GM18907 (cell line): ENCODE results near the gene PLEKHM2.
A peak's percentile ranks its signal among the peaks of the same experiment; 100 is the strongest.

Experiments used
- ATAC-seq: cut with Tn5 transposase; IDR thresholded peaks from one replicate; pipeline ENCODE4 v1.9.1; 2021; ENCODE audit warnings: mild to moderate bottlenecking, moderate library complexity; ENCODE audit not compliant: unreplicated experiment

Gene PLEKHM2

DNA sequence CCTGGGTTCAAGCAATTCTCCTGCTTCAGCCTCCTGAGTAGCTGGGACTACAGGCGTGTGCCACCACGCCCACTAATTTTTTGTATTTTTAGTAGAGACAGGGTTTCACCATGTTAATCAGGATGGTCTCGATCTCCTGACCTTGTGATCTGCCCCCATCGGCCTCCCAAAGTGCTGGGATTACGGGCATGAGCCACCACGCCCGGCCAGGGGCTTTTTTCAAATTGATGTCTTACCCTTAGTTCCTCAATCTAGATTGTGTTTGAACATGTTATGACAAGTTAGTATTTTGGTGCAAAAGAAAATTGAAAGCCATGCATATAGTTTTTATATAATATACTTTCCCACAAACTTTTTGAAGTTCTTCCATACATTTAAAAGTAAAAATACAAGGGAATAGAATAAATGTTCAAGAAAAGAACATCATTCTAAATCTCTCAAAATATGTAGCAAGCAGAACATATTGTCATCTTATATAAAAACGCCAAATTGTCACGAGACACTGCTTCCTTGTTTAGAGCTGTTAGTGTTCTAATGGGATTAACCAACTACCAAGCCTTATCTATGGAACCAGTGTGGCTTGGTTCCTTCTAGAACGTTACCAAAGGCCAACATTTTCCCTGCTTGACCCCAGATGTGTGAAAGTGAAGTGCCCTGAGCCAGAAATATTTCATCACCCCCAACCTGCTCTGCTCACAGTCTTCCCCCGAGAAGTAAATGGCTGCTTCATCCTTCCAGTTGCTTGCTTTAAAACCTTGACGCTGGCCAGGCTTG, 9.5 kb upstream of the PLEKHM2 start:
- ATAC-seq = no peak

DNA sequence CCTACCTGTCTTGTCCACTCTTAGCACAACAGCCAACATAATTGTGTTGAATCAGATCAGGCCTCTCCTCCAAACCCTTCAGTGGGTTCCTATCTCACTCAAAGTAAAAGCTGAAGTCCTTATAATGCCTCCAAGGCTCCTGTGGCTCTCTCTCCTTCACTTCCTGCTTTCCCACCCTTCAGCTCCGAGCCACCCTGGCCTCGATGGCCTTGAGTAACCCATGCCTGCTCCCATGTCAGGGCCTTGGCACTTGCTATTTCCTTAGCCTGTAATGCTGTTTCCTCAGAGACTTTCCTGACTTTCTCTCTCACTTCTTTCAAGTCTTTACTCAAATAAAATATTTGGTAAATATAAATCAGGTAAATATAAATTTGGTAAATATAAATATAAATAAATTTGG, 8.1 kb upstream of the PLEKHM2 start:
- ATAC-seq = no peak

DNA sequence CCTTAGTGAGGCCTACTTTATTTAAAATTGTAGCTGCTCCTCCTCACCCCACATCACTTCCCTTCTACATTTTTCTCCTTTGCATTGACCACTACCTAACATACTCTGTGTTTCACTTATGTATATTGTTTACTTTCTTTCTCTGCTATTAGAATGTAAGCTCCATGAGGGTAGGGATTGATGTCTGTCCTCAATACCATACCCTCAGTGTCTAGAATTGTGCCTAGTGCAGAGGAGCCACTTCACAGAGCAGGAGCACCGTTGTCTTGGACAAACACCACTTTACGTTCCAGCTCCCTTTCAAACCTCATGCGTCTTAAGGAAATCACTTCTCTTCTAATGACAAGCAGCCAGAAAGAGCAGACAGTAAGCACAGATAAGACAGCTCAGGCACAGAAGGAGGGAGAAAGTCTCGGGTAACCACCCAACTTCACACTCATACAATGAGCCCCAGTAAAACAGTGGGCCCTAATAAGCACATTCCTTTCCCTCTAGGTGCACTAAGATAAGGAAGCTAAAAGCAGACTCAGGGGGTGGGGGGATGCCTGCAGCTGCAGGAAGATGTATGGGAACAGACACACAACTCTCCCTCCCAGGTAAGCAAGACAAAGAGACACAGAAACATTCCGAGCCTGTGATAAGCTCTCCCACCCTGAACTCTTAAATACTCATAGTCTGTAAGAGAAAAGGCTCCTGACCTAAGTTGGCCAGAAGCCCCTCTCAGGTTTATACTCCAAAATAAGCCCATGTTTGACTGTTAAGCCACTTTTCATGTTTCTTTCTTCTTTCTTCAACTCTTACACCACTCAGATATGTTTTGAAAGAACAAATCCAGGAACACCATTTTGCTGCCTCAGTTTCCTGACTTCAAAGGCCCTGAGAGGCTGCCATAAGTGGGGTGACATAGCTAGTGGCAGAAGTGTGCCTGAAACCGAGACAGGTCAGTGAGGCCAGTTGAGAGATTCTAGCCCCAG, 7.1 kb upstream of the PLEKHM2 start:
- no peak for ATAC-seq

DNA sequence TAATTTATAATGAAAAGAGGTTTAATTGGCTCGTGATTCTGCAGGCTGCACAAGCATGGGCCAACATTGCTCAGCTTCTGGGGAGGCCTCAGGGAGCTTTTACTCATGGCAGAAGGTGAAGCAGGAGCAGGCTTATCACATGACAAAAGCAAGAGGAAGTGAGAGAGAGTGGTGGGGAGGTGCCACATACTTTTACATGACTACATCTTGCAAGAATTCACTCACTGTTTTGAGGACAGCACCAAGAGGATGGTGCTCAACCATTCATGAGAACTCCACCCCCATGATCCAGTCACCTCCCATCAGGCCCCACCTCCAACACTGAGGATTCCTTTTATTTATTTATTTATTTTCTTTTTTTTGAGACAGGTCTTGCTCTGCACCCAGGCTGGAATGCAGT, 5.5 kb upstream of the PLEKHM2 start:
- ATAC-seq = no peak

DNA sequence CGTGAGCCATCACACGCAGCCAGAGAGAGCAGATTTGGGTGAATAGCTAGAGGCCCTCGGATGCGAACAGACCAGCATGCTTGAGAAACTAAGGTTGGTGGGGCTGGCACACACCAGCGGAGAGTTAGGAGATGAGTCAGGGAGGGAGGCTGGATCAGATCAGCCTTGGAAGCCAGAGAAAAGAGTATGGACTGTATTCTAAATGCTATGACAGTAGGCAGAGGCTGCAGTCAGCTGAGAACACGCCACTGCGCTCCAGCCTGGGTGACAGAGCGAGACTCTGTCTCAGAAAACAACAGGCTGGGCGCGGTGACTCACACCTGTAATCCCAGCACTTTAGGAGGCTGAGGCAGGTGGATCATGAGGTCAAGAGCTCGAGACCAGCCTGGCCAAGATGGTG, 4.0 kb upstream of the PLEKHM2 start:
- no peak for ATAC-seq

DNA sequence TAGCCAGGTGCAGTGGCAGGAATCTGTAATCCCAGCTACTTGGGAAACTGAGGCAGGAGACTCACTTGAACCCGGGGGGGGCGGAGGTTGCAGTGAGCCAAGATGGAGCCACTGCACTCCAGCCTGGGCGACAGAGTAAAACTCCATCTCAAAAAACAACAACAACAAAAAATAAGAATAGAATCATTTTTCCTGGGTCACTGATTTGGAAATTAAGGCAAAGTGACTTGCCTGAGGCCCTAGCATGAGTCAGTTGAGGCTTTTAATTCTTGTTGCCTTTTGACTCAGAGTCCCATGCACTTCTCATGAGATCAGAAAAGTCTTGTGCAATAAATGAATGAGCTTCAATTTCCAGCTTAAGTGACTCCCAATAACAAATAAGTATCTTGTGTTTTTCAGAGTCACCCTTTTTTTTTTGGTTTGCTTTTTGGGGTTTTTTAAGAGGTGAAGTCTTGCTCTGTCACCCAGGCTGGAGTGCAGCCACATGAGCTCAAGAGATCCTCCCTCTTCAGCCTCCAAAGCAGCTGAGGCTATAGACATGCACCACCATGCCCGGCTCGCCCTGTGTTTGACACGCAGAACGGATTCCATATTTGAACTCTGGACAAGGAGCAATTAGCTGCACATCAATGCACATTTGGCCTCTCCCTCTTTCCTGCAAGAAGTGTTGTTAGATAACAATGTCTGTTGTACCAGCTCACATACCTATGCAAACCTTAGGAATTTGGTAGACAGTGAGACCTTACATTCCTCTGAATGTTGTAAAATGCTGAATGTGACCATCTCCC, 3.4 kb upstream of the PLEKHM2 start:
- no peak for ATAC-seq

DNA sequence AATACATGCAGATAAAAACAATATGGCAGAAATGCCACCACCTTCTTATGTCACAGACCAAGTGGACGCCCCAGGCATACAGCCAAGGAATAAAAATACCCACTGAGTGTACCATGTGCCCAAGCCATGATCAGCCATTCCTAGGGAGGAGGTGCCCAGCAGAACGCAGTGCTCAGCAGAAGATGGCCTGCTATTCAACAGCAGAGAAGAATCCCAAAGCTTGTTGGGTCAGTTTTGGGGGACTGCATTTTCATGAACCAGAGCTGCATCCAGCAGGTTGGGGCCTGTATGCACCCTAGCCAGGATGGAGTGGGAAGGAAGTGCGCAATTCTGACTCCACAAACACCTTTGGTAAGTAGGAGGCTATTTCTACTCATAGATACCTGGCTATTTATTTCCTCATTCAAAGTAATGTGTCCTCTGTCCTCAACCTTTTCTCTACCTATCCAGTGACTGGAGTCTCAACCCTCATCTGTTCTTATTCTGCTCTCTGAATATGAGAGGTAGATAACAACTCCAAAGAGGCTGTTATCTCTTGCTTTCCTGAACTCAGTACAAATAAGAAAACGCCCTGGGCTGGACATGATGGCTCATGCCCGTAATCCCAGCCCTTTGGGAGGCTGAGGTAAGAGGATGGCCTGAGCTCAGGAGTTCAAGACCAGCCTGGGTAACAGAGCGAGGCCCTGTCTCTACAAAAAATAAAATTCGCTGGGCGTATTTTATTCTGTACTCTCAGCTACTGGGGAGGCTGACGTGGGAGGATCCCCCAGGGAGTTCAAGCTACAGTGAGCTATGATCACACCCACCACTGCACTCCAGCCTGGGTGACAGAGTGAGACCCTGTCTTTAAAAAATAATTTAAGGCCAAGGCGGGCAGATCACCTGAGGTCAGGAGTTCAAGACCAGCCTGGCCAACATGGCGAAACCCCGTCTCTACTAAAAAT, 2.5 kb upstream of the PLEKHM2 start:
- ATAC-seq = no peak

DNA sequence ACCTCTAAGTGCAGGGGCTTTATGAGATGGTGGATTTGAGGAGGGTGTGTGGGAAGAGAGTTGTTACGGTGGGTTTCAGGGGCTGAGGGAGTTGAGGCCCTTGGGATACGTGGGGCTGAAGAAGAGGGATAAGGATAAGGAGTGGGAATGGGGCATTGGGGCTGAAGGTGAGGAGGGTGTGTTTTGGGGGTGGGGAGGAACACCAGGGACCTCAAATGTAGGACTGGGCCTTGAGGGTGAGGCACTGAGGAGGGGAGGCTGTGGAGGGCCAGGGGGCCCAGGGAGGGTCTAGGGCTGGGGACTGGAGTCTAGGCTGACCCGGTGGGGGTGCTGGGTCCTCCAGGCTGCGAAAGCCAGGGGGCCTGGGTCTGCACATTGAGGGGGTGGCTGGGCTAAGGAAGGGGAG, 1.2 kb upstream of the PLEKHM2 start:
- ATAC-seq = no peak

DNA sequence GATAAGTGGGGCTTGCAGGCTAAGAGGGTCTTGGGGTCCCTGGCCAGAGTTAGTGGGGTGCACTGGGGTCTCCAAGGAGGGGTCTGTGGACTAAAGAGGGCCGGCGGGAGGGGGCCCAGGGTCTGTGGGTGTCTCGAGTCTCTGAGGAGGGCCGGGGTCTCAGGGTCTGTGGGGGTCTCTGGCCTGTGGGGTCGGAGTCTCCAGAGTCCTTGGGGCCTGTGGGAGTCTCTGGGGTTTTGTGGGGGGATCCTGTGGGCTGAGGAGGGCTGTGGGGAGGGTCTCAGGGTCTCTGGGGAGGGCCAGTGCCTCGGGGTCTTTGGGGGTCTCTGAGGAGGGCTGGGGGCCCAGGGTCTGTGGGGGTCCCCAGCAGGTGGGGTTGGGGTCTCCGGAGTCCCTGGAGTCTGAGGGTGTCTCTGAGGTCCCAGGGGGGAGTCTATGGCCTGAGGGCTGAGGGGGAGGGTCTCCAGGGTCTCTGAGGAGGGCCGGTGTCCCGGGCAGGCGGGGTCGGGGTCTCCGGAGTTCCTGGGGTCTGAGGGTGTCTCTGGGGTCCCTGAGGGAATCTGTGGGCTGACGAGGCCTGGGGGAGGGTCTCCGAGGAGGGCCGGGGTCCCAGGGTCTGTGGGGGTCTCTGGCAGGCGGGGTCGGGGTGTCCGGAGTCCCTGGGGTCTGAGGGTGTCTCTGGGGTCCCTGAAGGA, 628 bp upstream of the PLEKHM2 start:
- ATAC-seq = no peak

DNA sequence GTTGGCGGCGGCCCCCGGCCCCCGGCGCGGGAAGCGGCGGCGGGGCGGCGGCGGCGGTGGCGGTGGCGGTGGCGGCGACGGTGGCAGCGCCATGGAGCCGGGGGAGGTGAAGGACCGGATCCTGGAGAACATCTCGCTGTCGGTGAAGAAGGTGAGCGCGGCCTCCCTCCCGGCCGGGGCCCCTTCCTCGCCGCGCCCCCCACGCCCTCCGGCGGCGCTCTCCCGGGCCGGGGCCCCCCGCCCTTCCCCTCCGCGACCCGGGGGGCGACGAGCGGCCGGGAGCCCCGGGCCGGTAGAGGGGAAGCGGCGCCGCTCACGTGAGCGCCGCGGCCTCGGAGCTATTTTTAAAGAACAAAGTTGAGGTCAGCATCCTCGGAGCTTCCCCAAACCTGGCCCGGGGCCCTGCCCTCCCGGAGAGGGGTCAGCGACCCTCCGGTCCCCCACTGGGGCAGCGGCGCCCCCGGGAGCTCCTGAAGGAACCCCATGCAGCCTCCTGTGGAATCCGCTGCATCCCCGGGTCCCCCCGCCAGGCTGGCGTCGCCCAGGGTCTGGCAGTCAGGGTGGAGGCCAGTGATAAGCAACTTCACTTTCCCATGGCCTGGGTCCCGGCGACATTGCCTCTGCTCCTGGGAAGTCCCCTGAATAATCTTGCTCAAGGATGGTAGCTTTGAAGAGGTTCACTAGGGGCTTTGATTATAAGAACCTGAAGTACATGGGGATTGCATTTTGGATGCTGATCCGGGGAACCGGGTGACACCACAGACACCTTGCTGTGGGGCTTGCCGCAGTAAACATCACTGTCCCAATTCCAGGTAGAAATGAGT, 560 bp downstream of the PLEKHM2 start:
- ATAC-seq = no peak

DNA sequence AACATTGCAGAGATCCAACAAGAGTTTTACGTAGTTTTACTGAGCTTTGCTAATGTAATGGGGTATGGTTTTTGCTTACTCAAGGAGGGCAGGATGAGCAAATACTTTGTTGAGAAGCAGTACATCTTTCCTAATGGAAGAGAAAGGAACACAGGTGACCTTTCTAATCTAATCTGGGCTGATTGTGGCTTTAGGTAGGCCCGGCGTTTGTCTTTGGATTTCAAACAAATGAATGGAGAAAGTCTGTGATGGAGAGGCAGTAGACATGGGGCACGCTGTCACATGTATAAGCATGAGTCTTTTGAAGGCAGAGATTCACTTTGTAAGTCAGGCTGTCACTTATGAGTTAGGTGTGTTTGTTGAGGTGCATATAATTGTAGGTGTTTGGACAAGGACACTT, 1.7 kb downstream of the PLEKHM2 start:
- no peak for ATAC-seq

DNA sequence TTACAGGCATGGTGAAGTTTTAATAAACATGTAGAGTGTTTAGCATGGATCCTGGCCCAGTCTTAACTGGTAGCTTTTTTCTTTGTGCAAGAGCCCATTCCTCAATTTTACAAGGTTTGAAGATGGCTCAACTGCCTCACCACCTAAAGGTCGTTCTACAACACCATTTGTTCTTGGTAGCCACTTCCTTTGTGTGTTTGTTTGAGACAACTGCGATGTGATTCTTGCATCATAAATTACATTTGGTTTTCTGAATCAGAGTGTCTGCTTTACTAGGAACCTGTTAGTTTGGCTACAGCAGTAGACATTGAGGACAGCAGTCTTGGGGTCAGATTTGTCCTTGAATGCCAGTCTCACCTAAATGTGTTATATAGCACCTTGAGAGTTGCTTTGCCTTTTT, 3.3 kb downstream of the PLEKHM2 start:
- no peak for ATAC-seq

DNA sequence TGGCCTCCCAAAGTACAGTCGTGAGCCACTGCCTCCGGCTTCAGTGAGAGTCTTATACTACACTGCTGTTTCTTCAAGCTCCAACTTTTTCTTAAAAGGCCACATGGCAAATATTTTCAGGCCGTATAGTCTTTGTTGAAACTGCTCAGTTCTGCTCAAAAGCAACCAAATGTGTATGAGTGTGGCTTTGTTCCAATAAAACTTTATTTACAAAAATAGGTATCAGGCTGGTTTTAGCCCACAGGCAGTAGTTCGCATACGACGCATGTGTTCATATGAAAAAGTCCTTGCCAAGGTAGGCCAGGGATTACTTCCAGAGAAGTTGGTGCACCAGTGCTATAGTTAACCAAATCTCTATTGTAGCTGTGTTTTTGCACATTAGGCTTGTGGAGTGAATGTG, 6.2 kb downstream of the PLEKHM2 start:
- no peak for ATAC-seq

DNA sequence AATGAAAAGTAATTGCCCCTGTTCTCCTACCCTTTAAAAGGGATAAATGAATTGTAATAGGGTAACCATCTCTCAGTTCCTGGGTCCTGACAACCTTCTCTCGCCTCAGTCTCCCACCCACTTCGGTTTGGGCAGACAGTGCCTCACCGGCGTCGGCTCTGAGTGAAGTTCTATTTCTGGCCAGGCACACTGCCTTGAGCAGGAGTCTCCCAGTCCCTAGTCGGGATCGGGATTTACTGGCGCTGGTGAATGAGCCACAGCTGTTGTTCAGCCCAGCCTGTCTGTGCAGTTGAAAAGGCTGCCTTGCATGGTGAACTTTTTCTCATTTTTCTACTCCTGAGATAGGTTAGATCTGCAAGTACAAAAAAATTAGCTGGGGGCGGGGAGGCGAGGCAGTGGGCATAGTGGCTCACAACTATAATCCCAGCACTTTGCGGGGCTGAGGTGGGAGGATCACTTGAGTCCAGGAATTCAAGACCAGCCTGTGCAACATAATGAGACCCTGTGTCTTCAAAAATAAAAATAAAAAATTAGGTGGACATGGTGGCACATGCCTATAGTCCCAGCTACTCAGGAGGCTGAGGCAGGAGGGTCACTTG, 7.4 kb downstream of the PLEKHM2 start:
- no peak for ATAC-seq

DNA sequence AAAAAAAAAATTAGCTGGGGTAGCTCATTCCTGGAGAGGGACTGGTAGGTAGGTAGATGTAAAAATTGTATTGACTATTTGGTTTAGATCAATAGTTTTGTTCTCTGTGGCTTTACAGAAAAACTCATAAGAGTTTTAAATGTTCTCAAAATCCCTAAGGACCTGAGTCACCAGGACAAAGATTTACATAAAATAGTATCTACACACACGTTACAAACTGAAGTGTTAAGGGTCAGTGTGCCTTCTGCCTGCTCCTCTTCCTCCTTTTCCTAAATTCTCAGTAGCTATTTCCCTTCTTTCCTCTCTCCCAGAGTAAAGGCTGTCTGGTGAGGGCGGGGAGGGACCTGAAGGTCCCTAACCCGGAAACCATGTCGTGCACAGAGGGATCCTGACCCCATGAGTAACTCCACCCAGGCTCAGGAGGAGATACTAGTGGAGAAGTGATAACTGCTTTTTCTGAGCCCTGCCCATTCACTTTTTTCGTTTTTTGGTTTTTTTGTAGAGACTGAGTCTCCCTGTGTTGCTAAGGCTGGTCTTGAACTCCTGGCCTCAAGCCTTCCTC, 8.1 kb downstream of the PLEKHM2 start:
- no peak for ATAC-seq

DNA sequence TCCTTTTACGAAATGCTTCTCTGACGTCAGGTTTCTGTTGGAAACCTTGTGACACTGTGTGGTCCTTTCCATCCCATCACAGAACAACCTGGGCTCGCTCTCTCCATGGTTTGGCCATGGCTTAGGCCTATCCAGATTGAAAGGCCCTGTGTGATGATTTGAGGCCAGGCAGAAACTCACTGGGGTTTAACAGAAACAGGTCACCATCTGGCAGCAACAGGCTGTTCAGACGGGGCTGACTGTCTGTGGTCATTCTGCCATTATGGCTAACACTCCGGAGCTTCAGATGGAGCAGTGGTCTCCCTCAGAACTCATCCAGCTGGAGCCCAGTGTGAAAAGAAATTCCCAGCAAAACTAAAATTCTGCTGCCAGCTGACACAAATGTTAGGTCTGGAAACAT, 9.3 kb downstream of the PLEKHM2 start:
- no peak for ATAC-seq

DNA sequence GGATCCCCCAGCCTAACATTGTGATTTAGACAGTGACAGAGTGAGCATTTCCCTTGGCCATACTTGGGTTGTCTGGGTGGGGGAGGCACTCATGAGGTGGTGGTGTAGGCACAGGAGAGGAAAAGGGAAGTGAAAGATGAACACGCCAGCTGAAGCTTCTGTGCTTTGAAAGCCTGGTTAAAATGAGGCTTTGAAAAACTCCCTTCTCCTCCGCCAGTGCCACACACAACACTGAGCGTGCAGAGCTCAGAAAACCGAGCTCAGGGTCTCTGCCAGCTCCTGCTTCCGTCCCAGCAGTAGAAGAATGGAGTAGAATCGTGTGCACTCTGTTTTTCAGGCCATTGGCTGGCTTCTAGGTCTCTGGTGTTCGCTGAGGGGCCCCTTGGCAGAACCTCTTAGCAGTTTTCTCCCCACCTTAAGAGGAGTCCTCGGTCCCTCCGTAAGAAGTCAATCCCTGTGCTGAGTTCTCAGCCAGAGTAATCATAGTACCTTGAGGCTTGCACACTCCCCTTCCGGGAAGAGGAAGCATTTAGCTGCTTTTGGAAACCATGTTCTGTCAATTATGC, 12.9 kb downstream of the PLEKHM2 start:
- ATAC-seq = peak; percentile 91

DNA sequence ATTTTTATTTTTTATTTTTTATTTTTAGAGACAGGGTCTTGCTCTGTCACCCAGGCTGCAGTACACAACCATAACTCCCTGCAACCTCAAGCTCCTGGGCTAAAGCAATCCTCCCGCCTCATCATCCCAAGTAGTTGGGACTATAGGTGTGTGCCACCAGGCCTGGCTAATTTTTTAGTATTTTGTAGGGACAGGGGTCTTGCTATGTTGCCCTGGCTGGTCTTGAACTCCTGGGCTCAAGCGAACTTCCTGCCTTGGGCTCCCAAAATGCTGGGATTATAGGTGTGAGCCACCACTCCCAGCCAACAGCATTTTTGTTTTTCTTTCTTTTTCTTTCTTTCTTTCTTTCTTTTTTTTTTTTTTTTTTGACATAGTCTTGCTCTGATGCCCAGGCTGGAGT, 14.1 kb downstream of the PLEKHM2 start:
- no peak for ATAC-seq
